HG03095 (cell line): ENCODE measurements around the gene GABBR2.
"Not testable (repeated sequence)": the region's sequence is repeated elsewhere in the genome, so short reads cannot be mapped to it uniquely, and the experiment has no call there.

ENCODE experiments used
- ATAC-seq: cut with Tn5 transposase; IDR thresholded peaks from one replicate; pipeline ENCODE4 v1.9.1; 2021; ENCODE audit warnings: moderate library complexity; ENCODE audit not compliant: unreplicated experiment

The GABBR2 gene

GRCh38 chr9:98271479-98271878, 437.3 kb downstream of the GABBR2 start:
- no peak for ATAC-seq

GRCh38 chr9:98270284-98270683, 438.5 kb downstream of the GABBR2 start:
- not testable (repeated sequence) for ATAC-seq

DNA sequence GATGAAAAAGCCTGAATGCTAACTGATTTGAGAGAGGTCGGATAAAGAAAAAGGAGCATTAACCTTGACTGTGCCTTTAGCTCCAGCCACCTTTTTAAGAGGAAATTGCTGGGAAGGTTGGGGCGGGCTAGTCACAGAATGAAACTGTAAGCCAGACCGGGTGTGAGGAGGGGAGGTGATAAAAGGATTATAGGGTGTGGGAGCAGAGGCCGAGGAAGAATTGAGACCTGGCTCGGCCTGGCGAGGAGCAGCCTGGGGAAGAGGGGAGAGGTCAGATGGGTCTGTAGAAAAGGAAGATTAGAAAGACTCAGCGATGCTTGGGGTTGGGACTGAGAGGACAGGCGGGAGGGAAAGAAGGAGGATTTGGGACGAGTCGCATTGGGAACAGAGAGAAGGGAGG, 439.1 kb downstream of the GABBR2 start:
- ATAC-seq = not testable (repeated sequence)

- not testable (repeated sequence) for ATAC-seq
Observed at GRCh38 chr9:98267556-98267955, 441.2 kb downstream of the GABBR2 start.

GRCh38 chr9:98264516-98264915, 444.2 kb downstream of the GABBR2 start:
- no peak for ATAC-seq

DNA sequence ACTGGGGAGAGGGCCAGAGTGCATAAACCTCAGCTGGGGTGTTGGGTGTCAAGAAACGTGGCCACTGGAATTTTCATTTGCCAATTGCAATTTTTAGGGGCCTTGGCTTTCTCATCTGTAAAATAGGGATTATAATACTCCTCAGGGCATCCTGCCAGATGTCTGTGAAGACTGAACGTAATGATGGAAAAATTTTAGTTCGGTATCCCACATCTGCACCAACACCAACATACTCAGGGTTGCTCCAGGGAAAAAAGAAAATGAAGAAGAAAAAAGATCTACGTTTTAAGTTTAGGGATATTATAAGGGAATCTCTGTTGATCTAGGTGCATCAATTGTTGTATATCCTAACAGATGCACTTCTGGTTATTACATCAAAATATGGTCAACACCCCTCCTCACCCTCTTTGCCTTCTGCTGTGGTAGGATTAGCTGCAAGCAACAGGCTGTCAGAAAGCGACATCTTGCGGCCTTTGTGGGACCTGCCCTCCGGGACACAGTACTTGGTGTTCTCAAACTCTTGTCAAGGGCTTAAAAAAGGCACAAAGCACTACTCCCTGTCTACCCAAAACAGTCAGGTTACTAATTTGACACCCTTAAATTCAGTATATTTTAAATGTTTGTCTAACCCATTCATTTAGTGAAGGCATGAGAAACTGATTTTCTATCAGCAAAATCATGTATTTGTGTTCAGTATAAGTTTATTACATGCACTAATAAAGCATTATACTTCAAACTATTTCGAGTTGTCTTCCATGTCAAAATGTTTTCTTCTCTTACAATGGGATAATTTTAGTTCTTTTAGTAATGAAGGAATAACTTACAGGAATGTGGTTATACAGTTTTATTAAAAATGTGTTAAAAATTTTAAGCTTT, 445.0 kb downstream of the GABBR2 start:
- ATAC-seq = peak; percentile 80

DNA sequence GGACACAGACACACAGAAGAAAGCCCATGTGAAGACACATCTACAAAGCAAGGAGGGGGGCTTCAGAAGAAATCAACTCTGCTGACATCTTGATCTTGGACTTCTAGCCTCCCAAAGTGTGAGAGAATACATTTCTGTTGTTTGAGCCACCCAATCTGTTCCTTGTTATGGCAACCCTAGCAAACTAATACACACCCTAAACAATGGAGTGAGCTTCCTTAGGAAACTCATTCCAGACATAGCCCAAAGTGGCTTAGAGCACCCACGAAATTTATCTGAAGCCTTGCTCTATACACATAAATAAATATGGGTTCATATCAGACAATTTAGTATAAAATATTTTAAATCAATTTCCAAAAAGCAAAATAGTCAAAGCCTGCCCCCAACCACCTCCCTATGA, 445.7 kb downstream of the GABBR2 start:
- no peak for ATAC-seq

- ATAC-seq = no peak
Observed at GRCh38 chr9:98262056-98262455, 446.7 kb downstream of the GABBR2 start.

DNA sequence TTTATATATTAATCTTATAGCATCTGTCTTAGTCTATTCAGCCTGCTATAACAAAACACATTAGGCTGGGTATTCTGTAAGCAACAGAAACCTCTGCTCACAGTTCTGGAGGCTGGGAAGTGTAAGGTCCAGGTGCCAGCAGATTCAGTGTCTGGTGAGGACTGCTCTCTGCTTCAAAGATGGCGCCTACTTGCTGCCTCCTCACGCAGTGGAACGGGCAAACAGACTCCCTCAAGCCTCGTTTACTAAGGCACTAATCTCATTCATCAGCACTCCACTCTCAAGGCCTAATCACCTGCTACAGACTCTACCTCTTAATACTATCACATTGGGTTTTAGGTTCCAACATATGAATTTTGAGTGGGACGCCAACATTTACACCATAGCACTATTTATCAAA, 448.1 kb downstream of the GABBR2 start:
- no peak for ATAC-seq

DNA sequence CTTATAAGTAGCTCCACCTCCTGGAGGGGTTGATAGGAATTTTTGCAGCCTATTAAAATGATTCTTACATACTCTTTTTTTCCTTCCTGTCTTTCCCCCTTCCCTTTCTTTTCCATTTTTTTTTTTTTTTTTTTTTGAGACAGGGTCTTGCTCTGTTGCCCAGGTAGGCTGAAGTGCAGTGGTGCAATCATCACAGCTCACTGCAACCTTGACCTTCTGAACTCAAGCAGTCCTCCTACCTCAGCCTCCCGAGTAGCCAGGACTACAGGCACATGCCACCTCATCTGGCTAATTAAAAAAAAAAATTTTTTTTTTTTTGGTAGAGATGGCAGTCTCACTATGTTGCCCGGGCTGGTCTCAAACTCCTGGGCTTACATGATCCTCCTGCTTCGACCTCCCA, 448.9 kb downstream of the GABBR2 start:
- ATAC-seq = no peak

GRCh38 chr9:98256756-98257155, 452.0 kb downstream of the GABBR2 start:
- ATAC-seq = no peak

- peak; percentile 90 for ATAC-seq
Observed at GRCh38 chr9:98255578-98256296, 453.0 kb downstream of the GABBR2 start, which contains the start of gene TBC1D2. Gene TBC1D2, minus strand, starts transcription at chr9:98255649. Its CDS starts 108 bp downstream, at chr9:98255541.

- ATAC-seq = peak; percentile 3
Observed at GRCh38 chr9:98255061-98255577, 453.6 kb downstream of the GABBR2 start.

DNA sequence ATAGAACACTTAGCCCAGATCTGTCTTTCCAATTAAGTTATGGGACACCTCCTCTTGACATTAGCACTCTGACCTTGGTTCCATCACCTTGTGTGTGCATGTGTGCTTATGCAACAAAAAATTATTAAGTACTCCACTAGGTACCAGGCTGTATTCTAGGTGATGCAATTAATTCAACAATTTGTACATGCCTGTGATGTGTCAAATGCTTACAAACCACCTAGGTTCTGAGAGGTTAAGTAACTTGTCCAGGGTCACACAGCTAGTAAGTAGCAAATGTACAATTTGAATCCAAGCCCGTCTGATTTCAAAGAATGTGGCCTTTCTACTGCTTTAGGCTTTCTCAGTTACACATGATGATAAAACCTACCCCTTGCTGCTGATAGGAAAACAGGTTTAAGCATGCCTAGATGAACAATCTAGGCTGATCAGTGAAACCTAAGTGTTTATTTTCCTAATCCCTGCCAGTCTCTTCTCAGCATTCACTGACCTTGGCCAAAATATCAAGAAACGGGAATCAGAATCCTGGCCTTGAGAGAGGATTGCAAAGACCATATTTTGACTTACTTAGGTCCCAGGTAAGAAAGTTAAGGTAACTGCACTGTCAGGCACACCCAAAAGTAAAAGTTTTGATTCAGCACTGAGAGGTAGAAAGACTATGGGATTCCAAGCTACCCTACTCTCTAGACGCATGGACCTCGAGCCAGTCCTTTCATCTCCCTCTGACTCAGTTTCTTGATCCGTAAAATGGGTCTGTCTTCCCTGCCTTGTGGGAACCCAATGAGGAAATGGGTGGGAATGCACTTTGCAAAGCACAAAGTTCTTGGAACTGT, 454.3 kb downstream of the GABBR2 start:
- no peak for ATAC-seq

GRCh38 chr9:98253565-98253964, 455.2 kb downstream of the GABBR2 start:
- no peak for ATAC-seq

DNA sequence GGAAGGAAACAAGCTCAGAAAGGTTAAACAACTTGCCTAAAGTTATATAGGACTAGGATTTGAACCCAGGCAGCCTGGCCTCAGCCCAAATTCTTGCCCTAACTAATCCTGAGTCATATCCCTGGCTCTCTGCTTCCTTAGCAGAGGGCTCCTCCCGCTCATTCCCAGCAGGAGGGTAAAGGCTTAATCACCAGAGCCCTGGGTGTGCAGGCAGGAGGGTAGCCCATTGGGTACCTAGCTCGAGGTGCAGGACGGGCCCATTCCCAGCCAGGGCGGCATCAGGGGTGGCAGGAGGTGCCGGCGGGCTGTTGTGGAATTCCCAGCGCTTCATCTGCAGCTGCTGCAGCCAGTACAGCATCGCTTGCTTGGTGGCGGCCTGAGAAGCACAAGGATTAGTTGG, 457.2 kb downstream of the GABBR2 start:
- ATAC-seq = no peak

DNA sequence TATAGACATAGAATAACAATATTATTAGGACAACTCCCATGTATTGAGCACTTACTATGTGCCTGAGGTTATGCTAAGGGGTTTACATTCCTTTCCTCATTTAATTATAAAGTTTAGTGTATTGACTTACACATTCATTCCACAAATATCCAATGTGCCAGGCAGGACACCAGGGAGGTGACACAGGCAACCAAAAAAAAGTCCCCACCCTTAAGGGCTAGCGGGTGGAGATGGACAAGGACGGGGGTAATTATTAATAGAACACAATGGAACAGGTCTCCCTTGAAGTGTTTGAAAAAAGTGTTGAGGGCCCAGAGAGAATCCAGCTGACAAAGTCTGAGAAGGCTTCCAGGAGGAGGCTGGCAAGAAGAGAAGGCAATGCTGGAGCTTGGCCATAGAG, 459.0 kb downstream of the GABBR2 start:
- ATAC-seq = no peak

GRCh38 chr9:98248737-98249474, 459.8 kb downstream of the GABBR2 start:
- ATAC-seq = no peak

DNA sequence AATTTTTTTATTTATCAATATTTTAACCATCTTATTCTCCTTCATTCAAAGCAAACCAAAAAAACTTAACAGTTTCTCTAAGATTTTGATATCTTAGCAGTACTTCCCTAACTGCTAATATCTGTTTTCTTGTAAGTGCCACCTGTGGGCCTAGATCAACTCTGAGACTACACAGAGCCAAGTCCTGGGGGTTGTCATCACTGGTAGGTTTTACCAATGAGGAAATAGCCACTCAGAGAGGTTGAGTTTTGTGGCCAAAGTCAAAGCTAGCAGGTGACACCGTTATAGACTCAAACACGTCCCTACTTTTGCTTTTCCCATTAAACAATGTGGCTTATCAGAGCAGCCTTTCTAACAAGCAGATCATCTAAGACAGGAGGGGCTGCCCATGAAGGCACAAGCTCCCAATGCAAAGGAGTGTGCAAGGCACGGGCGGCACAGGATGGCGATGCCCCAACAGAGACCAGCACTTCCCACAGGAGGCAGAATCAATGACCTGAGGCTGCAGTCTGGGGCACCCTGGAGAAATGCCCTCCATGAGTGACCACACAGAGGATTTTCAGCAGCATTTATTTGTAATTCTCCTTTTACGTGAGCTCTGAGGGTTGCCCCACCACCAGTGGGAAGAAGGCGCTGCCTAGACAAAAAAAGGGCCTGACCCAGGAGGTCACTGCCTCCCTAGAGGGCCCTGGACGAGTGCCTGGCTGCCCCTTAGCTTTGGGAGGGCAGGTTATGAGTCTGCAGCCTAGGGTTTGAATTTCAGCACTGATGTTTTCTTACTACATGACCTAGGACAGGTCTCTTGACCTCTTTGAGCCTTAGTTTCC, 460.7 kb downstream of the GABBR2 start:
- no peak for ATAC-seq
